Esophagus muscularis mucosa (tissue), 3 donors: ENCODE measurements around the gene DCAF6.

ENCODE experiments used
- POLR2A ChIP-seq: fragments of 450-650 bp; IDR thresholded peaks from one replicate; pipeline ENCODE4 v1.6.1; 2017; ENCODE audit warnings: antibody characterized with exemption, moderate library complexity, mild to moderate bottlenecking, low read depth
- POLR2AphosphoS5 ChIP-seq, 2 donors: sonication (generic); formaldehyde crosslinking; IDR thresholded peaks; one replicate each; pipeline ENCODE4 v1.6.1; 2017; ENCODE audit warnings: antibody characterized with exemption in 2 of 2
- TF ChIP-seq, protein P1 (sequence below), 3 experiments: fragments of 200-600 bp in 2 of 3; fragments of 450-650 bp in 1 of 3; sonication (generic) in 2 of 3; IDR thresholded peaks; one replicate each; pipeline ENCODE4 v1.5.1; 2017 to 2019; ENCODE audit warnings: antibody characterized with exemption in 3 of 3, mild to moderate bottlenecking in 2 of 3, moderate library complexity in 1 of 3

DNA sequence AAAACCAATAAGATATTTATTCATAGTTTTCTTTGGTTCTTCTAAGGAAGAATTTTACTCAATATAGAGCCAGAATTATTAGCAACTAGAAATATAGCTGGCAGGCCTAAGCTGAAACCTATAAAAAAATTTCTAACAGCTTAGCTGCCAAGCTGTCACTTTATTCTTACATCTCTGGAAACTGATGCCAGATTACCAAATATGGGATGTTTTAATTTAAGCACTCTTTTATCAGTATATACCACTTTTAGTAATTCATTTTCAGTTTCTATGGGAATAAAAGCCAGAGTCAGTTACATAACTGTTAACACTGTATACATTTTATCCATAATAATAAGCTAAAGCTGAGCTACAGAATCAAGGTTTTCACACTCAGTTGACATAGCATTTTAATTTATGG, 69.0 kb downstream of the DCAF6 start:
- TF ChIP-seq, protein P1, sequence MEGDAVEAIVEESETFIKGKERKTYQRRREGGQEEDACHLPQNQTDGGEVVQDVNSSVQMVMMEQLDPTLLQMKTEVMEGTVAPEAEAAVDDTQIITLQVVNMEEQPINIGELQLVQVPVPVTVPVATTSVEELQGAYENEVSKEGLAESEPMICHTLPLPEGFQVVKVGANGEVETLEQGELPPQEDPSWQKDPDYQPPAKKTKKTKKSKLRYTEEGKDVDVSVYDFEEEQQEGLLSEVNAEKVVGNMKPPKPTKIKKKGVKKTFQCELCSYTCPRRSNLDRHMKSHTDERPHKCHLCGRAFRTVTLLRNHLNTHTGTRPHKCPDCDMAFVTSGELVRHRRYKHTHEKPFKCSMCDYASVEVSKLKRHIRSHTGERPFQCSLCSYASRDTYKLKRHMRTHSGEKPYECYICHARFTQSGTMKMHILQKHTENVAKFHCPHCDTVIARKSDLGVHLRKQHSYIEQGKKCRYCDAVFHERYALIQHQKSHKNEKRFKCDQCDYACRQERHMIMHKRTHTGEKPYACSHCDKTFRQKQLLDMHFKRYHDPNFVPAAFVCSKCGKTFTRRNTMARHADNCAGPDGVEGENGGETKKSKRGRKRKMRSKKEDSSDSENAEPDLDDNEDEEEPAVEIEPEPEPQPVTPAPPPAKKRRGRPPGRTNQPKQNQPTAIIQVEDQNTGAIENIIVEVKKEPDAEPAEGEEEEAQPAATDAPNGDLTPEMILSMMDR (IDR thresholded peaks at IDR 0.05) = no peak
- TF ChIP-seq POLR2A (no peak), POLR2AphosphoS5 (IDR thresholded peaks at IDR 0.05) (no peak)
